ENCODE data around the gene HS3ST2. TPM values are rescaled to one million over a fixed set of nuclear protein-coding genes. Genes with fewer than 3 reads are reported as not detected.
"Not testable (repeated sequence)": the region's sequence is repeated elsewhere in the genome, so short reads cannot be mapped to it uniquely, and the experiment has no call there.

Gene HS3ST2
- total RNA-seq, 3 donors from 2014 or later: 0.33 to 9.1 (median 7.3) TPM

DNA sequence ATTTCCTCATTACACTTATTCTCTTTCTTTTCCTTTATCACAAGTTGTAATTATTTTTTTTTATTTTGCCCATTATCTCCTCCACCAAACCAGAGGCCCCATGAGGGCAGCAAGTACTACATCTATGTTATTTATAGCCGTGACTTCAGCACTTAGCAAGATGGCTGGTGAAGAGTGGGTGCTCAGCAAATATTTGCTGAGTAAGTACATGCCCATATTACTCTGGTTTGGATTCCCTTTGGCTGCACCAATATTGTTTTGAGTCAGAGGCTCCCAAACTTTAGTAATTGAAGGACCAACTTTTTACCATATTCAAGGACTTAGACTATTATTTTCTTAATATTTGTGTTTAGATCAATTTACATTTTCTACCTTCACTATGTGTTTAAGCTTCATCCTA is 83.2 kb downstream of the HS3ST2 start:
- H3K27ac ChIP-seq: no peak overlapping the region
- DNase-seq (ENCODE audit: low spot score in 2 of 2): no peak
- H3K4me3 ChIP-seq: no peak overlapping the region
- H3K9me3 ChIP-seq: no peaks in the 10 kb centered on the region
- intact Hi-C loops (cut with DNase I; ENCODE audit: low total_unique reads): no loop called here
- no peaks in the 10 kb centered on the region for H3K36me3 ChIP-seq
- TF ChIP-seq POLR2AphosphoS5 (IDR thresholded peaks at IDR 0.05): no peak
- TF ChIP-seq POLR2A (IDR thresholded peaks at IDR 0.05): no peak
- TF ChIP-seq, protein P1, sequence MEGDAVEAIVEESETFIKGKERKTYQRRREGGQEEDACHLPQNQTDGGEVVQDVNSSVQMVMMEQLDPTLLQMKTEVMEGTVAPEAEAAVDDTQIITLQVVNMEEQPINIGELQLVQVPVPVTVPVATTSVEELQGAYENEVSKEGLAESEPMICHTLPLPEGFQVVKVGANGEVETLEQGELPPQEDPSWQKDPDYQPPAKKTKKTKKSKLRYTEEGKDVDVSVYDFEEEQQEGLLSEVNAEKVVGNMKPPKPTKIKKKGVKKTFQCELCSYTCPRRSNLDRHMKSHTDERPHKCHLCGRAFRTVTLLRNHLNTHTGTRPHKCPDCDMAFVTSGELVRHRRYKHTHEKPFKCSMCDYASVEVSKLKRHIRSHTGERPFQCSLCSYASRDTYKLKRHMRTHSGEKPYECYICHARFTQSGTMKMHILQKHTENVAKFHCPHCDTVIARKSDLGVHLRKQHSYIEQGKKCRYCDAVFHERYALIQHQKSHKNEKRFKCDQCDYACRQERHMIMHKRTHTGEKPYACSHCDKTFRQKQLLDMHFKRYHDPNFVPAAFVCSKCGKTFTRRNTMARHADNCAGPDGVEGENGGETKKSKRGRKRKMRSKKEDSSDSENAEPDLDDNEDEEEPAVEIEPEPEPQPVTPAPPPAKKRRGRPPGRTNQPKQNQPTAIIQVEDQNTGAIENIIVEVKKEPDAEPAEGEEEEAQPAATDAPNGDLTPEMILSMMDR (IDR thresholded peaks at IDR 0.05): no peak
- no peaks in the 10 kb centered on the region for H3K4me1 ChIP-seq
- peaks cover 0 to 21% of the 10 kb centered on the region in 2 donors for H3K27me3 ChIP-seq

DNA sequence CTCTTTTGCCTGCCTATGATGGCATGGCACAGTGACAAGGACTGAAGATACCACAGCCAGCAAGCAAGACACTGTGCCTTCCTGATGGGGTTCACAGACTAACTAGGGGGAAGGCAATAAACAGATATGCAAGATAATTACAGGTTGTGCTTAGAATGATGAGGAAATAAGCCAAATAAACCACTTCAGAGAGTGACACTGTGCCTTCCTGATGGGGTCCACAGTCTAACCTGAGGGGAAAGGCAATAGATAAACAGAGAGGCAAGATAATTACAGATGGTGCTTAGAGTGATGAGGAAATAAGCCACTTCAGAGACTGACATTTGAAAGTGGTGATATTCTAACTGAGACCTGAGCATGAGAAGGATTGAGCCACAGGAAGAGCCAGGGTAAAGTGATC is 84.2 kb downstream of the HS3ST2 start:
- no peak overlapping the region for H3K4me3 ChIP-seq
- TF ChIP-seq POLR2AphosphoS5 (IDR thresholded peaks at IDR 0.05): no peak
- TF ChIP-seq POLR2A (IDR thresholded peaks at IDR 0.05): no peak
- TF ChIP-seq, protein P1 (IDR thresholded peaks at IDR 0.05): no peak
- H3K27ac ChIP-seq: no peak overlapping the region
- no peaks in the 10 kb centered on the region for H3K4me1 ChIP-seq
- H3K27me3 ChIP-seq: peaks cover 0 to 22% of the 10 kb centered on the region in 2 donors
- intact Hi-C loops (cut with DNase I; ENCODE audit: low total_unique reads): no loop called here
- H3K9me3 ChIP-seq: no peaks in the 10 kb centered on the region
- DNase-seq (ENCODE audit: low spot score in 2 of 2): no peak
- no peaks in the 10 kb centered on the region for H3K36me3 ChIP-seq

DNA sequence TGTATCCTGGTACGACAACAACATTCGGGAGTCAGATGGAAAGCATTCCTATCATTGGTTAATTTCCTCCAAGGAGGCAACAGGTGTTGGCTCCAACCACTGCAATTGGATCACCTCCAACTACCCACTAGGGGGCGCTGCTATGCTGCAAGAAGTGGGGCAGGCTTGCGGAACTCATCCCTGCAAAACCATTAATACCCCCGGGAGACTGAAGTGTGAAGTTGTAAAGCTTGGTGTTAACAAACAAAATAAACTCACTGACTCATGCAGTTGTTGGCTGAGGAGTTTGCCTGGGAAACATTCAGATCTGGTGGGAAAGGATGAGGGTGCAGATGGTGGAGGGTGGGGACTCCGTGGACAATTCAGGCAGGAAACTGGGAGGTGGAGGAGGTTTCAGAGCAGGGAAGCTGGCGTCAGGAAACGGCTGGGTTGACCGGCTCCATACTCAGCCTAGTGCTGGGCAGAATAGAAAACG is 84.9 kb downstream of the HS3ST2 start:
- H3K4me1 ChIP-seq: no peaks in the 10 kb centered on the region
- H3K27me3 ChIP-seq: peaks cover 0 to 30% of the 10 kb centered on the region in 2 donors
- H3K9me3 ChIP-seq: no peaks in the 10 kb centered on the region
- no peak overlapping the region for H3K27ac ChIP-seq
- DNase-seq (ENCODE audit: low spot score in 2 of 2): peak; percentile 52 to 63
- H3K36me3 ChIP-seq: no peaks in the 10 kb centered on the region
- intact Hi-C loops (cut with DNase I; ENCODE audit: low total_unique reads): no loop called here
- no peak for TF ChIP-seq POLR2A (IDR thresholded peaks at IDR 0.05)
- TF ChIP-seq, protein P1 (IDR thresholded peaks at IDR 0.05): peak; percentile 21 to 61 (median 57)
- no peak overlapping the region for H3K4me3 ChIP-seq

DNA sequence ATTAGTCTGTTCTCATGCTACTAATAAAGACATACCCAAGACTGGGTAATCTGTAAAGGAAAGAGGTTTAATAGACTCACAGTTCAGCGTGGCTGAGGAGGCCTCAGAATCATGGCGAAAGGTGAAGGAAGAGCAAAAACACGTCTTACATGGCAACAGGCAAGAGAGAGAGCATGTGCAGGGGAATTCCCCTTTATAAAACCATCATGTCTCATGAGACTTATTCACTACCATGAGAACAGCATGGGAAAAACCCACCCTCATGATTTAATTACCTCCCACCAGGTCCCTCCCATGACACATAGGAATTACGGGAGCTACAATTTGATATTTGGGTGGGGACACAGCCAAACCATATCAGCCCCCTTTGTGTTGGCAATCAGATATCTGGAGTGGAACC is 85.6 kb downstream of the HS3ST2 start:
- intact Hi-C loops (cut with DNase I; ENCODE audit: low total_unique reads); H3K9me3 ChIP-seq; H3K4me3 ChIP-seq; H3K36me3 ChIP-seq; DNase-seq (ENCODE audit: low spot score in 2 of 2); H3K4me1 ChIP-seq: not testable (repeated sequence)
- Histone ChIP-seq H3K27me3 (peaks cover 0 to 29% of the 10 kb centered on the region in 2 donors), H3K27ac (peak overlapping the region in 1 of 2 donors; percentile 21)

DNA sequence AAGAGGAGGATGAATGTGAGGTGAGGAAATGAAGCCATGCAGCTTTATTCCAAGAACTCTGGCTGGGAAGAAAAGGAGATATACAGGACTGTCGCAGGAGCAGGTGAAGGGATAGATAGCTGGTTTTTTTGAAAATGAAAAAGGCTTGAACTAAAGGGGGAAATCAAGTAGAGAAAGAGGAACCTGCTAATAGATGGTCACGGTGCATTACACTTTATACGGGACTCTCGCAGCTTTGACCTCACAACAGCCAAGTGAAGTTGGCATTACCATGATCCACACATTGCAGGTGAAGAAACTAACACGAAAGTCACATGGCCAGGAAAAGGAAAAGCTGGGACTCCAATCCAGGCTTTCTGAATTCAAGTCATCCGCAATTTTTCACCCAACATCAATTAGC is 86.9 kb downstream of the HS3ST2 start:
- TF ChIP-seq POLR2A (IDR thresholded peaks at IDR 0.05): no peak
- no peak for TF ChIP-seq POLR2AphosphoS5 (IDR thresholded peaks at IDR 0.05)
- TF ChIP-seq, protein P1 (IDR thresholded peaks at IDR 0.05): no peak
- H3K27ac ChIP-seq: no peak overlapping the region
- peaks cover 0 to 29% of the 10 kb centered on the region in 2 donors for H3K27me3 ChIP-seq
- intact Hi-C loops (cut with DNase I; ENCODE audit: low total_unique reads): no loop called here
- no peaks in the 10 kb centered on the region for H3K36me3 ChIP-seq
- H3K9me3 ChIP-seq: no peaks in the 10 kb centered on the region
- DNase-seq (ENCODE audit: low spot score in 2 of 2): no peak
- no peaks in the 10 kb centered on the region for H3K4me1 ChIP-seq
- H3K4me3 ChIP-seq: no peak overlapping the region

DNA sequence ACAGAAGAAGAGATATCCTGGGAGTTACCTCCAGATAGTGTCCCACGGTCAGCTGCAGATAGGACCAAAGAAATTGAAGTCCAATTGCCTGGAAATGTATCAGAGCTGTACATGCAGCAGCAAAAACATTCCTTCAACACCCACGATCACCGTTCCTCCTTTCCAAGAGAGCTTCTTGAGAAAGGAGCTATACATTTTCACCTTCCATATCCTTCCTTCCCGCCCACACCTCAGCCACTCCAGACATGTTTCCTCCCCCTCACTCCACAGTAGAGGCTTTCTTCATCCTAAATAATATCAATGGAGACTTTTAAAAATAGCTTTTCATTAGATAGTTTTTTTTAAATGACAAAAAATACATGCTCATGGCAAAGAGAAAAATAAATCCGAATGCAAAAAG is 87.6 kb downstream of the HS3ST2 start:
- Histone ChIP-seq H3K4me1 (no peaks in the 10 kb centered on the region), H3K27ac (no peak overlapping the region), H3K36me3 (no peaks in the 10 kb centered on the region), H3K4me3 (no peak overlapping the region), H3K27me3 (peaks cover 0 to 29% of the 10 kb centered on the region in 2 donors), H3K9me3 (no peaks in the 10 kb centered on the region)
- TF ChIP-seq, protein P1 (IDR thresholded peaks at IDR 0.05): no peak
- TF ChIP-seq POLR2AphosphoS5 (IDR thresholded peaks at IDR 0.05) (no peak), POLR2A (IDR thresholded peaks at IDR 0.05) (no peak)
- intact Hi-C loops (cut with DNase I; ENCODE audit: low total_unique reads): no loop called here
- DNase-seq (ENCODE audit: low spot score in 2 of 2): no peak

All from breast epithelium (tissue), 4 donors.